CD14-positive monocyte (primary cell): ENCODE results near the gene SNAPC2. TPM values are rescaled to one million over a fixed set of nuclear protein-coding genes. Genes with fewer than 3 reads are reported as not detected.

Experiments used
- DNase-seq, 3 donors: peaks; one replicate each; pipeline ENCODE4 v3.0.0-alpha.2; 2011 to 2022
- H2AFZ ChIP-seq: 2 replicates; pipeline ENCODE4 v1.6.0; 2012; ENCODE audit warnings: mild to moderate bottlenecking, low read depth, low read length, inconsistent platforms; ENCODE audit not compliant: insufficient read depth, poor library complexity, severe bottlenecking
- H3K27ac ChIP-seq, 2 donors: 1 replicate in 1 of 2; 2 replicates in 1 of 2; pipeline ENCODE4 v1.5.1; 2012 to 2013; ENCODE audit warnings: low read length in 2 of 2, control low read depth in 1 of 2, inconsistent platforms in 1 of 2, low read depth in 1 of 2, mild to moderate bottlenecking in 1 of 2
- H3K27me3 ChIP-seq, 2 donors: one replicate each; pipeline versions ENCODE4 v1.6.0 to v1.6.1; 2011 to 2013; ENCODE audit warnings: low read length in 2 of 2; ENCODE audit not compliant: control insufficient read depth in 2 of 2, insufficient read depth in 2 of 2
- H3K36me3 ChIP-seq, 2 donors: replicated peaks in 1 of 2; 1 replicate in 1 of 2; 2 replicates in 1 of 2; pipeline versions ENCODE4 v1.5.1 to v1.6.1; 2012 to 2013; ENCODE audit warnings: low read length in 2 of 2, control low read depth in 1 of 2, inconsistent platforms in 1 of 2, mild to moderate bottlenecking in 1 of 2; ENCODE audit not compliant: insufficient read depth in 2 of 2, control insufficient read depth in 1 of 2
- H3K4me1 ChIP-seq, 2 donors: 1 replicate in 1 of 2; 2 replicates in 1 of 2; pipeline versions ENCODE4 v1.5.1 to v1.6.1; 2012 to 2013; ENCODE audit warnings: low read length in 2 of 2, control low read depth in 1 of 2, inconsistent platforms in 1 of 2, mild to moderate bottlenecking in 1 of 2, moderate library complexity in 1 of 2; ENCODE audit not compliant: insufficient read depth in 2 of 2, control insufficient read depth in 1 of 2
- H3K4me2 ChIP-seq: replicated peaks from 2 replicates; pipeline ENCODE3; 2012; ENCODE audit warnings: low read length, moderate library complexity, mild to moderate bottlenecking; ENCODE audit not compliant: poor library complexity, severe bottlenecking; ENCODE audit errors: extremely low read depth
- H3K4me3 ChIP-seq, 3 experiments: fragments of 200-600 bp in 1 of 3; sonication (generic) in 1 of 3; replicated peaks in 1 of 3; 1 replicate in 2 of 3; 2 replicates in 1 of 3; pipeline ENCODE4 v1.5.1; 2011 to 2013; ENCODE audit warnings: low read length in 3 of 3, mild to moderate bottlenecking in 3 of 3, control low read depth in 2 of 3, low read depth in 2 of 3, inconsistent platforms in 1 of 3, moderate library complexity in 1 of 3
- H3K79me2 ChIP-seq: 2 replicates; pipeline ENCODE4 v1.6.0; 2012; ENCODE audit warnings: mild to moderate bottlenecking, control low read depth, inconsistent platforms, low read length, moderate library complexity; ENCODE audit not compliant: insufficient read depth
- H3K9ac ChIP-seq: 2 replicates; pipeline ENCODE4 v1.6.0; 2017; ENCODE audit warnings: low read length, mild to moderate bottlenecking; ENCODE audit not compliant: insufficient read depth, poor library complexity, severe bottlenecking
- H3K9me3 ChIP-seq, 2 donors: replicated peaks in 1 of 2; 1 replicate in 1 of 2; 2 replicates in 1 of 2; pipeline versions ENCODE4 v1.5.1 to v1.6.1; 2012 to 2013; ENCODE audit warnings: low read length in 2 of 2, control low read depth in 1 of 2; ENCODE audit not compliant: control insufficient read depth in 1 of 2, insufficient read depth in 1 of 2
- H4K20me1 ChIP-seq: 2 replicates; pipeline ENCODE4 v1.6.0; 2012; ENCODE audit warnings: mild to moderate bottlenecking, low read length, control low read depth, moderate library complexity; ENCODE audit not compliant: insufficient read depth
- H3K27ac Mint-ChIP-seq, 7 donors: one replicate each; pipeline ENCODE4 v1.8.0; 2020; ENCODE audit warnings: mild to moderate bottlenecking in 7 of 7, mixed read lengths in 7 of 7, moderate library complexity in 6 of 7, inconsistent platforms in 2 of 7
- H3K27me3 Mint-ChIP-seq, 3 donors: one replicate each; pipeline ENCODE4 v1.8.0; 2021 to 2022; ENCODE audit warnings: low read depth in 3 of 3, mild to moderate bottlenecking in 3 of 3, mixed read lengths in 3 of 3, moderate library complexity in 3 of 3, inconsistent platforms in 1 of 3
- H3K36me3 Mint-ChIP-seq, 2 donors: one replicate each; pipeline ENCODE4 v1.8.0; 2020; ENCODE audit warnings: mixed read lengths in 2 of 2, inconsistent platforms in 1 of 2, mild to moderate bottlenecking in 1 of 2
- H3K4me1 Mint-ChIP-seq: one replicate; pipeline ENCODE4 v1.8.0; 2020; ENCODE audit warnings: mild to moderate bottlenecking, mixed read lengths
- H3K4me3 Mint-ChIP-seq, 2 donors: one replicate each; pipeline ENCODE4 v1.8.0; 2020; ENCODE audit warnings: mild to moderate bottlenecking in 2 of 2, mixed read lengths in 2 of 2, moderate library complexity in 1 of 2
- H3K9me3 Mint-ChIP-seq, 7 donors: one replicate each; pipeline ENCODE4 v1.8.0; 2020 to 2022; ENCODE audit warnings: mixed read lengths in 7 of 7, mild to moderate bottlenecking in 6 of 7, moderate library complexity in 6 of 7, inconsistent platforms in 2 of 7
- CTCF ChIP-seq: fragments of 200-600 bp; IDR thresholded peaks from one replicate; pipeline ENCODE4 v1.8.0; 2022; ENCODE audit warnings: antibody characterized with exemption, mild to moderate bottlenecking
- WGBS: methylation state at CpG from one replicate; pipeline ENCODE4 v1.1.5; 2013; ENCODE audit warnings: missing lambda C conversion rate; ENCODE audit not compliant: insufficient coverage; 5-methylcytosine and 5-hydroxymethylcytosine counted together
- intact Hi-C, 2 donors: fragments of 100-400 bp; cut with micrococcal nuclease; formaldehyde crosslinking; loops; one replicate each; pipeline versions ENCODE4 v1.15.0 to v1.15.1; 2023
- polyA plus RNA-seq, 3 donors: library from polyadenylated mRNA; depleted of rRNA in 1 of 3; unstranded in 2 of 3; stranded (reverse) in 1 of 3; fragments of 300-500 nt in 2 of 3; fragments of >200 nt in 1 of 3; fragmentation: Illumina TruSeq in 2 of 3; gene quantifications; 1 replicate in 2 of 3; 2 replicates in 1 of 3; pipeline ENCODE4 v1.2.3, GENCODE V29; 2012 to 2021

SNAPC2 gene
- polyA plus RNA-seq, 3 donors, result 15.7 to 27.5 (median 18.3) TPM

DNA sequence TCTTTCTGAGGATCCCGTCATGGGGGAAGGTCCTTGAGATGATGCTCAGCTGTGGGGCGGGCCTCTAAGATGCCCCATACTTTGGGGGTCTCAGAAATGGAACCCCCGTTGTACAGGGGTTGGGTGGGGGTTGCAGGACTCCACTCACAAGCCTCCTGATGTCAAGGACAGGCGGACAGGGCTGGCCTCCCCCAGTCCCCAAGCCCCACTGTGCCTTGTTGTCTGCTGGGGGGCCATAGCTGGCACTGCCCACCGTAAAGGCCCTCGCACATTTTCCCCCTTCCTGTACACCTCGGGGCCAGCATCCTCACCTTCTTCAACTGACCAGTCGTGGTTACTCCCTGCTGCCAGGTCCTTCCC lies 2.7 kb downstream of the SNAPC2 start:
- WGBS, result 95% methylated on average over 5 of the region's 8 CpGs
- H3K4me3 Mint-ChIP-seq, result no peak overlapping the region
- Histone ChIP-seq H3K27me3 (peaks cover 10 to 18% of the 10 kb centered on the region in 2 donors), H3K27ac (no peak overlapping the region), H3K4me3 (no peak overlapping the region), H3K36me3 (peaks cover 12 to 15% of the 10 kb centered on the region in 2 donors), H3K9me3 (peaks cover 0 to 8% of the 10 kb centered on the region in 2 donors), H3K79me2 (no peaks in the 10 kb centered on the region), H4K20me1 (peaks cover 7% of the 10 kb centered on the region), H3K4me1 (peaks cover 29 to 54% of the 10 kb centered on the region in 2 donors), H3K4me2 (no peak overlapping the region), H2AFZ (no peak overlapping the region), H3K9ac (no peak overlapping the region)
- TF ChIP-seq CTCF, result no peak
- peaks cover 40% of the 10 kb centered on the region for H3K4me1 Mint-ChIP-seq
- H3K36me3 Mint-ChIP-seq, result peaks cover 19% of the 10 kb centered on the region in 2 donors
- H3K9me3 Mint-ChIP-seq, result peaks cover 0 to 14% (median 9%) of the 10 kb centered on the region in 7 donors
- H3K27me3 Mint-ChIP-seq, result peaks cover 33 to 43% (median 35%) of the 10 kb centered on the region in 3 donors
- peak overlapping the region in 1 of 7 donors; percentile 46 for H3K27ac Mint-ChIP-seq
- no peak for DNase-seq
- intact Hi-C loops, result loop anchor here (5.0 to 10.0 kb wide), 3 partner anchors 51 to 1892 kb away; partner anchors contain the start of genes FBXL12 (in 1 of the 2) and PRR36 (in 1 of the 2)

- H3K79me2 ChIP-seq, result no peaks in the 10 kb centered on the region
- 91% methylated on average over 21 of the region's 31 CpGs for WGBS
- peaks cover 32% of the 10 kb centered on the region for H3K4me1 Mint-ChIP-seq
- H3K36me3 ChIP-seq, result peaks cover 12 to 15% of the 10 kb centered on the region in 2 donors
- TF ChIP-seq CTCF, result no peak
- H3K9ac ChIP-seq, result no peak overlapping the region
- H3K27me3 ChIP-seq, result peaks cover 5 to 11% of the 10 kb centered on the region in 2 donors
- peaks cover 25 to 35% (median 28%) of the 10 kb centered on the region in 3 donors for H3K27me3 Mint-ChIP-seq
- intact Hi-C loops, result loop anchor here (5.0 to 10.0 kb wide), 3 partner anchors 51 to 1891 kb away; partner anchors contain the start of genes FBXL12 (in 1 of the 2) and PRR36 (in 1 of the 2)
- H3K27ac ChIP-seq, result no peak overlapping the region
- H3K4me3 ChIP-seq, result no peak overlapping the region
- H3K9me3 Mint-ChIP-seq, result peaks cover 0 to 8% (median 4%) of the 10 kb centered on the region in 7 donors
- no peak overlapping the region for H2AFZ ChIP-seq
- H3K4me1 ChIP-seq, result peaks cover 29 to 46% of the 10 kb centered on the region in 2 donors
- no peak overlapping the region for H3K4me2 ChIP-seq
- DNase-seq, result no peak
- H3K9me3 ChIP-seq, result peaks cover 0 to 5% of the 10 kb centered on the region in 2 donors
- H4K20me1 ChIP-seq, result peaks cover 7% of the 10 kb centered on the region
- no peak overlapping the region for H3K4me3 Mint-ChIP-seq
- H3K27ac Mint-ChIP-seq, result peak overlapping the region in 1 of 7 donors; percentile 46
- H3K36me3 Mint-ChIP-seq, result peaks cover 19% of the 10 kb centered on the region in 2 donors
Observed at GRCh38 chr19:7923295-7924191, 3.4 kb downstream of the SNAPC2 start.
